Nephron (organoid): ENCODE data around the gene CYP4F2.

ENCODE experiments used
- H3K27ac Mint-ChIP-seq, 3 experiments: 2 replicates each; pipeline ENCODE4 v1.8.0; 2020; ENCODE audit warnings: mixed read lengths in 3 of 3, mild to moderate bottlenecking in 2 of 3, moderate library complexity in 1 of 3
- H3K27me3 Mint-ChIP-seq: 2 replicates; pipeline ENCODE4 v1.8.0; 2021; ENCODE audit warnings: low read depth, mild to moderate bottlenecking, moderate library complexity, mixed read lengths
- H3K36me3 Mint-ChIP-seq: 2 replicates; pipeline ENCODE4 v1.8.0; 2020; ENCODE audit warnings: low read depth, mixed read lengths
- H3K4me1 Mint-ChIP-seq: 2 replicates; pipeline ENCODE4 v1.8.0; 2020; ENCODE audit warnings: mixed read lengths
- H3K4me3 Mint-ChIP-seq, 3 experiments: 2 replicates each; pipeline ENCODE4 v1.8.0; 2020; ENCODE audit warnings: mild to moderate bottlenecking in 3 of 3, mixed read lengths in 3 of 3, moderate library complexity in 2 of 3
- H3K9me3 Mint-ChIP-seq: 2 replicates; pipeline ENCODE4 v1.8.0; 2020; ENCODE audit warnings: mixed read lengths
- TF ChIP-seq, protein P1 (sequence below), 3 experiments: fragments of 200-600 bp; sonication (generic); IDR thresholded peaks; one replicate each; pipeline ENCODE4 v1.5.0; 2021; ENCODE audit warnings: antibody characterized with exemption in 3 of 3; ENCODE audit not compliant: unreplicated experiment in 3 of 3

CYP4F2 gene

DNA sequence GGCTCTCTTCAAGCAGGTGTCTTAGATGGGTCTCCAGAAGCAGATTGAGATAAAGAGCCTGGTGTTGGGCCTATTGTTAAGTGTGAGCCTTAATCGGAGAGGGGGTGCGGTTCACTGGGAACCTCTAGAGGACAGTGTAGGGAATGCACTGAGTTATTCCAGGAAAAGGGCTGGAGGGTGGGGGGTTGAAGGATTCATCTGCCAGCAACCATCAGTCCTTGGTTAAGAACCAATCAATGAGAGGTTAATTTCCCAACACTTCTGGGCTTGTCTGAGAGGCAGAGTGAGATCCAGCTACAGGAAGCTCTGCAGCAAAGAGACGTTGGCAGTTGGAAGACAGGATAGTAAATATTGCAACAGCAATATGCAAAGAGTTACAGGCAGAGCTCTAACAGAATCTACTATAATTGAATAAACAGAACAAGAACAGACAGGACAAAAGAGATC is 28.7 kb downstream of the CYP4F2 start:
- H3K36me3 Mint-ChIP-seq: no peaks in the 10 kb centered on the region
- H3K4me3 Mint-ChIP-seq: no peak overlapping the region
- H3K27me3 Mint-ChIP-seq: no peaks in the 10 kb centered on the region
- TF ChIP-seq, protein P1, sequence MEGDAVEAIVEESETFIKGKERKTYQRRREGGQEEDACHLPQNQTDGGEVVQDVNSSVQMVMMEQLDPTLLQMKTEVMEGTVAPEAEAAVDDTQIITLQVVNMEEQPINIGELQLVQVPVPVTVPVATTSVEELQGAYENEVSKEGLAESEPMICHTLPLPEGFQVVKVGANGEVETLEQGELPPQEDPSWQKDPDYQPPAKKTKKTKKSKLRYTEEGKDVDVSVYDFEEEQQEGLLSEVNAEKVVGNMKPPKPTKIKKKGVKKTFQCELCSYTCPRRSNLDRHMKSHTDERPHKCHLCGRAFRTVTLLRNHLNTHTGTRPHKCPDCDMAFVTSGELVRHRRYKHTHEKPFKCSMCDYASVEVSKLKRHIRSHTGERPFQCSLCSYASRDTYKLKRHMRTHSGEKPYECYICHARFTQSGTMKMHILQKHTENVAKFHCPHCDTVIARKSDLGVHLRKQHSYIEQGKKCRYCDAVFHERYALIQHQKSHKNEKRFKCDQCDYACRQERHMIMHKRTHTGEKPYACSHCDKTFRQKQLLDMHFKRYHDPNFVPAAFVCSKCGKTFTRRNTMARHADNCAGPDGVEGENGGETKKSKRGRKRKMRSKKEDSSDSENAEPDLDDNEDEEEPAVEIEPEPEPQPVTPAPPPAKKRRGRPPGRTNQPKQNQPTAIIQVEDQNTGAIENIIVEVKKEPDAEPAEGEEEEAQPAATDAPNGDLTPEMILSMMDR (IDR thresholded peaks at IDR 0.05; ENCODE audit: unreplicated experiment in 3 of 3): no peak
- H3K27ac Mint-ChIP-seq: no peak overlapping the region
- no peaks in the 10 kb centered on the region for H3K4me1 Mint-ChIP-seq
- peaks cover 43% of the 10 kb centered on the region for H3K9me3 Mint-ChIP-seq

- Mint-ChIP-seq H3K4me1 (no peaks in the 10 kb centered on the region), H3K27me3 (no peaks in the 10 kb centered on the region), H3K27ac (no peak overlapping the region), H3K4me3 (no peak overlapping the region), H3K9me3 (peaks cover 38% of the 10 kb centered on the region), H3K36me3 (no peaks in the 10 kb centered on the region)
- TF ChIP-seq, protein P1 (IDR thresholded peaks at IDR 0.05; ENCODE audit: unreplicated experiment in 3 of 3): no peak
These were observed 31.2 kb downstream of the CYP4F2 start for GRCh38 chr19:15866636-15867035.

DNA sequence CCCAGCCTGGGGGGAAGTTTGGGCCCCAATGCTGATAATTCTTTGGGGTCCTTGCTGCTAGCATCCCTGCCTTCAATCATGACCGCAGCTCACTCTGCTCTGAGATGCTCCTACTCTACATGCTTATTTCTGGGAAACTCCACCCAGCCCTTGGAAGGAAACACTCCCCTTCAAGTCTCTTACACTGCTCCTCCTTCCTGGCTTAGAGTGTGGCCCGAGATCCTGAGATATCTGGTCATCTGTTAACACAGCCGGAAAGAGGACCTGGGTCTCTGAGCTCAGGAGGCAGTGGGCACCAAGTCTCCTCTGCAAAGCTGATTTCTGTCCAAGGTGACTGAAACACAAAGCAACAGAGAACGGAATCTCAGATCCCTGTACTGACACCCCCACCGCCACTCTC is 33.0 kb downstream of the CYP4F2 start:
- H3K27ac Mint-ChIP-seq: no peak overlapping the region
- no peaks in the 10 kb centered on the region for H3K4me1 Mint-ChIP-seq
- TF ChIP-seq, protein P1 (IDR thresholded peaks at IDR 0.05; ENCODE audit: unreplicated experiment in 3 of 3): no peak
- no peaks in the 10 kb centered on the region for H3K27me3 Mint-ChIP-seq
- H3K36me3 Mint-ChIP-seq: no peaks in the 10 kb centered on the region
- H3K9me3 Mint-ChIP-seq: peaks cover 44% of the 10 kb centered on the region
- no peak overlapping the region for H3K4me3 Mint-ChIP-seq

GRCh38 chr19:15863272-15863671 is 34.6 kb downstream of the CYP4F2 start:
- no peaks in the 10 kb centered on the region for H3K4me1 Mint-ChIP-seq
- H3K4me3 Mint-ChIP-seq: no peak overlapping the region
- peaks cover 35% of the 10 kb centered on the region for H3K9me3 Mint-ChIP-seq
- H3K27ac Mint-ChIP-seq: no peak overlapping the region
- TF ChIP-seq, protein P1 (IDR thresholded peaks at IDR 0.05; ENCODE audit: unreplicated experiment in 3 of 3): no peak
- H3K36me3 Mint-ChIP-seq: no peaks in the 10 kb centered on the region
- H3K27me3 Mint-ChIP-seq: no peaks in the 10 kb centered on the region

DNA sequence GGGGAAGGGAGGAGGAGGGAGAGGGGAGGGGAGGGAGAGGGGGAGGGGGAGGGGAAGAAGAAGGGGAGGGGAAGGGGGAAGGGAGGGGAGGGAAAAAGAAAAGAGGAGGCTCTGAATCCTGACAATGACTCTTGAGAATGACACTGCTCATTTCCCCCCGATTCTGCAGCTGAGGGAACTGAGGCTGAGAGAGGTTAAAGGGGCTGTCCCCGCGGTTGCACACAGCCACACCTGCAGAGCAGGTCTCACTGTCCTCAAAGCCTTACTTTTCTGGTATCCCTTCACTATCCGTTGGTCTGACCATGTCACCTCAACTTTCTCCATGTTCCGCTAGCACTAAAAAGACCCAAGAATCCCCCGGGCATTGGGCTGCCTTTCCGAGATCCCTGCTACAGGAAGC is 35.4 kb downstream of the CYP4F2 start:
- H3K9me3 Mint-ChIP-seq: peaks cover 32% of the 10 kb centered on the region
- no peak overlapping the region for H3K27ac Mint-ChIP-seq
- no peaks in the 10 kb centered on the region for H3K27me3 Mint-ChIP-seq
- H3K36me3 Mint-ChIP-seq: no peaks in the 10 kb centered on the region
- TF ChIP-seq, protein P1 (IDR thresholded peaks at IDR 0.05; ENCODE audit: unreplicated experiment in 3 of 3): no peak
- no peaks in the 10 kb centered on the region for H3K4me1 Mint-ChIP-seq
- no peak overlapping the region for H3K4me3 Mint-ChIP-seq

- TF ChIP-seq, protein P1 (IDR thresholded peaks at IDR 0.05; ENCODE audit: unreplicated experiment in 3 of 3): no peak
- no peaks in the 10 kb centered on the region for H3K4me1 Mint-ChIP-seq
- no peaks in the 10 kb centered on the region for H3K36me3 Mint-ChIP-seq
These were observed 37.4 kb downstream of the CYP4F2 start for GRCh38 chr19:15860522-15860921.

More at GRCh38 chr19:15860522-15860921, 37.4 kb downstream of the CYP4F2 start:
- no peak overlapping the region for H3K4me3 Mint-ChIP-seq
- H3K27me3 Mint-ChIP-seq: no peaks in the 10 kb centered on the region
- no peak overlapping the region for H3K27ac Mint-ChIP-seq
- peaks cover 33% of the 10 kb centered on the region for H3K9me3 Mint-ChIP-seq
